ENCODE data around the gene FXYD7.
A peak's percentile ranks its signal among the peaks of the same experiment; 100 is the strongest.

FXYD7 gene

DNA sequence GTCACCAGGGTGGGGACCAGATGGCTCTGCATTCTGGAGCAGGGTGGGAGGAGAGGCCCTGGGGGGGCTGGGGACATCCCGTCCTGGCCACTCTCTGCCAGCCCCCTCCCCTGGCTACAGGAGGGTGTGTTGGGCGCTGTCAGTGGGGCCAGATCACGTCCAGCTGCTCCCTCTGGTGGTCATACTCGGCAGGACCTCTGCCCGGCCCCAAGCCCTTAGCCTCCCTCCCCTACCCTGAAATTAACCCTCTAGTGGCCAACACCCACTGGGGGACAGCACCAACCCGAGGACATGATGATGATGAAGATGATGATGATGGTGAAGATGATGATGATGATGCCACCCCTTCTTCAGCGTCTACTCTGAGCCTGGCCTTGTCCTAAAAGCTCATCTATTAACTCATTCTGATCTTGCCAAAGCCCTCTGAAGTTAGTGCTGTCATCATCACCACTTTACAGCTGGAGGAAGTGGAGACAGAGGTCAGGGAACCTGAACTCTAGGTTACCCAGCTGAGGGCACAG, 7.6 kb upstream of the FXYD7 start:
- peak; percentile 95 for ATAC-seq
- TF ChIP-seq ESRRG (CRISPR knock-in tag; IDR thresholded peaks at IDR 0.05) = no peak

DNA sequence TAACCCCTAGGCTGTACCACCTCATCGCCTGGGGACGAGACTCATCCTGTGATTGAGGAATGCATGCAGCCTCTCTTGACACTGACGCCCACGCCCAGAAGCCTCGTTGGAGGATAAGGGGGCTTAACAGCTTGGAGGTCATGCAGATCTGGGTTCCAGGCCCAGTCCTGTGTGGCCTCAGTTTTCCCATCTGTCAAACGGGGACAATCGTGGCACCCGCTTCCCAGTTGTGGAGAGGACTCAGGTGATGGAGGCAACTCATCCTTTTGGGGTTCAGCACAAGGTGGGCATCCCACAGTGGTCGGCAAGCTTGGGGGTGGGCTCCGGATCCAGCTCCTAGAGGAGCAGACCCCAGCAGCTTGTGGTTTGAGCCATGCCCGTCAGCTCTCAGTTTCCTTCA, 6.8 kb upstream of the FXYD7 start:
- TF ChIP-seq SNAI2 (CRISPR knock-in tag; IDR thresholded peaks at IDR 0.05) (no peak), ZNF565 (CRISPR knock-in tag; conservative IDR thresholded peaks at IDR 0.05; ENCODE audit: low read depth) (no peak), BACH2 (CRISPR knock-in tag; IDR thresholded peaks at IDR 0.05; ENCODE audit: borderline replicate concordance) (no peak), TOX (CRISPR knock-in tag; IDR thresholded peaks at IDR 0.05; ENCODE audit: borderline replicate concordance) (no peak), ZFP30 (CRISPR knock-in tag; IDR thresholded peaks at IDR 0.05) (no peak), ARNTL (CRISPR knock-in tag; IDR thresholded peaks at IDR 0.05; ENCODE audit: borderline replicate concordance, low read depth) (no peak), PPARA (CRISPR knock-in tag; IDR thresholded peaks at IDR 0.05; ENCODE audit: borderline replicate concordance) (no peak), TCF4 (CRISPR knock-in tag; IDR thresholded peaks at IDR 0.05; ENCODE audit: borderline replicate concordance) (no peak), ZNF70 (CRISPR knock-in tag; IDR thresholded peaks at IDR 0.05) (no peak), ZC3H10 (CRISPR knock-in tag; IDR thresholded peaks at IDR 0.05) (no peak), OSR1 (CRISPR knock-in tag; IDR thresholded peaks at IDR 0.05) (no peak), ZNF8 (CRISPR knock-in tag; IDR thresholded peaks at IDR 0.05) (no peak), GLIS3 (CRISPR knock-in tag; IDR thresholded peaks at IDR 0.05) (no peak), ZFP3 (CRISPR knock-in tag; IDR thresholded peaks at IDR 0.05) (no peak)
- TF ChIP-seq, protein P1, sequence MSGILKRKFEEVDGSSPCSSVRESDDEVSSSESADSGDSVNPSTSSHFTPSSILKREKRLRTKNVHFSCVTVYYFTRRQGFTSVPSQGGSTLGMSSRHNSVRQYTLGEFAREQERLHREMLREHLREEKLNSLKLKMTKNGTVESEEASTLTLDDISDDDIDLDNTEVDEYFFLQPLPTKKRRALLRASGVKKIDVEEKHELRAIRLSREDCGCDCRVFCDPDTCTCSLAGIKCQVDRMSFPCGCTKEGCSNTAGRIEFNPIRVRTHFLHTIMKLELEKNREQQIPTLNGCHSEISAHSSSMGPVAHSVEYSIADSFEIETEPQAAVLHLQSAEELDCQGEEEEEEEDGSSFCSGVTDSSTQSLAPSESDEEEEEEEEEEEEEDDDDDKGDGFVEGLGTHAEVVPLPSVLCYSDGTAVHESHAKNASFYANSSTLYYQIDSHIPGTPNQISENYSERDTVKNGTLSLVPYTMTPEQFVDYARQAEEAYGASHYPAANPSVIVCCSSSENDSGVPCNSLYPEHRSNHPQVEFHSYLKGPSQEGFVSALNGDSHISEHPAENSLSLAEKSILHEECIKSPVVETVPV (CRISPR knock-in tag; IDR thresholded peaks at IDR 0.05) = no peak
- TF ChIP-seq, protein P2, sequence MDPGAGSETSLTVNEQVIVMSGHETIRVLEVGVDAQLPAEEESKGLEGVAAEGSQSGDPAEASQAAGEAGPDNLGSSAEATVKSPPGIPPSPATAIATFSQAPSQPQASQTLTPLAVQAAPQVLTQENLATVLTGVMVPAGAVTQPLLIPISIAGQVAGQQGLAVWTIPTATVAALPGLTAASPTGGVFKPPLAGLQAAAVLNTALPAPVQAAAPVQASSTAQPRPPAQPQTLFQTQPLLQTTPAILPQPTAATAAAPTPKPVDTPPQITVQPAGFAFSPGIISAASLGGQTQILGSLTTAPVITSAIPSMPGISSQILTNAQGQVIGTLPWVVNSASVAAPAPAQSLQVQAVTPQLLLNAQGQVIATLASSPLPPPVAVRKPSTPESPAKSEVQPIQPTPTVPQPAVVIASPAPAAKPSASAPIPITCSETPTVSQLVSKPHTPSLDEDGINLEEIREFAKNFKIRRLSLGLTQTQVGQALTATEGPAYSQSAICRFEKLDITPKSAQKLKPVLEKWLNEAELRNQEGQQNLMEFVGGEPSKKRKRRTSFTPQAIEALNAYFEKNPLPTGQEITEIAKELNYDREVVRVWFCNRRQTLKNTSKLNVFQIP (CRISPR knock-in tag; IDR thresholded peaks at IDR 0.05; ENCODE audit: borderline replicate concordance, low read depth) = no peak
- TF ChIP-seq, protein P3, sequence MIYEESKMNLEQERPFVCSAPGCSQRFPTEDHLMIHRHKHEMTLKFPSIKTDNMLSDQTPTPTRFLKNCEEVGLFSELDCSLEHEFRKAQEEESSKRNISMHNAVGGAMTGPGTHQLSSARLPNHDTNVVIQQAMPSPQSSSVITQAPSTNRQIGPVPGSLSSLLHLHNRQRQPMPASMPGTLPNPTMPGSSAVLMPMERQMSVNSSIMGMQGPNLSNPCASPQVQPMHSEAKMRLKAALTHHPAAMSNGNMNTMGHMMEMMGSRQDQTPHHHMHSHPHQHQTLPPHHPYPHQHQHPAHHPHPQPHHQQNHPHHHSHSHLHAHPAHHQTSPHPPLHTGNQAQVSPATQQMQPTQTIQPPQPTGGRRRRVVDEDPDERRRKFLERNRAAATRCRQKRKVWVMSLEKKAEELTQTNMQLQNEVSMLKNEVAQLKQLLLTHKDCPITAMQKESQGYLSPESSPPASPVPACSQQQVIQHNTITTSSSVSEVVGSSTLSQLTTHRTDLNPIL (CRISPR knock-in tag; IDR thresholded peaks at IDR 0.05; ENCODE audit: low read depth) = no peak
- TF ChIP-seq, protein P4, sequence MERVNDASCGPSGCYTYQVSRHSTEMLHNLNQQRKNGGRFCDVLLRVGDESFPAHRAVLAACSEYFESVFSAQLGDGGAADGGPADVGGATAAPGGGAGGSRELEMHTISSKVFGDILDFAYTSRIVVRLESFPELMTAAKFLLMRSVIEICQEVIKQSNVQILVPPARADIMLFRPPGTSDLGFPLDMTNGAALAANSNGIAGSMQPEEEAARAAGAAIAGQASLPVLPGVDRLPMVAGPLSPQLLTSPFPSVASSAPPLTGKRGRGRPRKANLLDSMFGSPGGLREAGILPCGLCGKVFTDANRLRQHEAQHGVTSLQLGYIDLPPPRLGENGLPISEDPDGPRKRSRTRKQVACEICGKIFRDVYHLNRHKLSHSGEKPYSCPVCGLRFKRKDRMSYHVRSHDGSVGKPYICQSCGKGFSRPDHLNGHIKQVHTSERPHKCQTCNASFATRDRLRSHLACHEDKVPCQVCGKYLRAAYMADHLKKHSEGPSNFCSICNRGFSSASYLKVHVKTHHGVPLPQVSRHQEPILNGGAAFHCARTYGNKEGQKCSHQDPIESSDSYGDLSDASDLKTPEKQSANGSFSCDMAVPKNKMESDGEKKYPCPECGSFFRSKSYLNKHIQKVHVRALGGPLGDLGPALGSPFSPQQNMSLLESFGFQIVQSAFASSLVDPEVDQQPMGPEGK (CRISPR knock-in tag; IDR thresholded peaks at IDR 0.05; ENCODE audit: borderline replicate concordance) = no peak
- ATAC-seq = no peak

DNA sequence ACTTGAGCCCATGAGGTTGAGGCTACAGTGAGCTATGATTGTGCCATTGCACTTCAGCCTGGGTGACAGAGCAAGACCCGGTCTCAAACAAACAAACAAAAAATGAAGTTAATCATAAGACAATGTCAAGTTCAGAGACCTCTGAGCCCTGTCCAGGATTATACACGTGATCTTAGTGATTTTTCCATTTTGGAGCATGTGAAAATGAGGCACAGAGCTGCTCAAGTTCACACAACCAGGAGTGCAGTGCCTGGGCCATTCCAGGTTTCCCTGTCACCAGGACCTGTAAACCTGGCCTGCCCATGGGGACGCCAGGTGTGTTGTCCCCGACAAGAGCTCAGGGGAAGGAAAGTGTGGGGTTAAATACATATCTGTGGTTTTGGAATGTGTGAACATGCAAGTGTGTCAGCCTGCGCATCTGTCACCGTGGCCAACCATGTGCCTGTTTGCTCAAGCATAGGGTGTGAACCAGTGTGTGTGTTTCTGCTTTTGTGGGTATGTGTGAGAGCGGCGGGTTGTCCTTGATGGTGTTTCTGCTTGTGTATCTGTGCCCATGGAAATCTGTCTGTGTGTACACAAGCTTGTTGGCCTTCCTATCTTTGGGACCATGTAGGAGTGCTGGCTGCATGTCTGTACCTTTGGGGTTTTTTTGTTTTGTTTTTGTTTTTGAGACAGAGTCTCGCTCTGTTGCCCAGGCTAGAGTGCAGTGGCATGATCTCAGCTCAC, 5.9 kb upstream of the FXYD7 start:
- no peak for TF ChIP-seq RARB (CRISPR knock-in tag; IDR thresholded peaks at IDR 0.05)
- no peak for TF ChIP-seq PPARA (CRISPR knock-in tag; IDR thresholded peaks at IDR 0.05; ENCODE audit: borderline replicate concordance)
- no peak for TF ChIP-seq ARNTL (CRISPR knock-in tag; IDR thresholded peaks at IDR 0.05; ENCODE audit: borderline replicate concordance, low read depth)
- TF ChIP-seq CSDC2 (CRISPR knock-in tag; IDR thresholded peaks at IDR 0.05) = no peak
- TF ChIP-seq BACH2 (CRISPR knock-in tag; IDR thresholded peaks at IDR 0.05; ENCODE audit: borderline replicate concordance) = no peak
- no peak for TF ChIP-seq ZNF8 (CRISPR knock-in tag; IDR thresholded peaks at IDR 0.05)
- no peak for TF ChIP-seq ESRRG (CRISPR knock-in tag; IDR thresholded peaks at IDR 0.05)
- no peak for TF ChIP-seq TCF4 (CRISPR knock-in tag; IDR thresholded peaks at IDR 0.05; ENCODE audit: borderline replicate concordance)
- no peak for ATAC-seq

DNA sequence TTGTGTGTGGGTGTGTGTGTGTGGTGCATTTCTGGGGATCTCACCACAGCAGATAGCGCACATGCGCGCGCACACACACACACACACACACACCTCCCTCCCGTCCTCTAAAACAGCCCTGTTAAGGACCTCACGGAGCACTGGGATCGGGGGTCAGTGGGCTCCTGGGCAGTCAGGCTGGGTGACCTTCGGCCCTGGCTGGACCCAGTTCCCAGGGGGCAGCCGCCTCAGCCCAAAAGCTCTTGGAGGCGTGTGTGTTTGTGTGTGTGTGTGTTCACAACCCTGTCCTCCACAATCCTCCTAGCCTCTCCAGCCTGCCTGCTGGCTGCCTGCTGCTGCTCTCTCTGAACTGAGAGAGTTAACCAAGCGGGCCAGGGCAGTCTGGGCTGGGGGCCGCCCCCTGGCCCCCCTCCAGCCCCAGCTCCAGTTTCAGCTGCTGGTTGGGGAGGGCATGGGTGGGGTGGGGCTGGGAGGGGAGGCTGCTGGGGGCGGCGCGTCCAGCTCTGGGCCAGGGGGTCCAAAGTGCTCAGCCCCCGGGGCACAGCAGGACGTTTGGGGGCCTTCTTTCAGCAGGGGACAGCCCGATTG, 4.7 kb upstream of the FXYD7 start, which contains the start of gene FXYD1:
TSS of gene FXYD1 (plus strand) at position 520 of the 588 bp plus-strand sequence. CDS start 1,256 bp downstream, outside the sequence.
- ATAC-seq = no peak

More for the DNA sequence above, 4.7 kb upstream of the FXYD7 start, which contains the start of gene FXYD1:
- TF ChIP-seq, protein P4 (CRISPR knock-in tag; IDR thresholded peaks at IDR 0.05; ENCODE audit: borderline replicate concordance) = no peak
- no peak for TF ChIP-seq GLIS3 (CRISPR knock-in tag; IDR thresholded peaks at IDR 0.05)
- TF ChIP-seq BACH2 (CRISPR knock-in tag; IDR thresholded peaks at IDR 0.05; ENCODE audit: borderline replicate concordance) = no peak
- TF ChIP-seq, protein P1 (CRISPR knock-in tag; IDR thresholded peaks at IDR 0.05) = no peak
- no peak for TF ChIP-seq ZFP3 (CRISPR knock-in tag; IDR thresholded peaks at IDR 0.05)
- TF ChIP-seq PPARA (CRISPR knock-in tag; IDR thresholded peaks at IDR 0.05; ENCODE audit: borderline replicate concordance) = no peak
- no peak for TF ChIP-seq ARNTL (CRISPR knock-in tag; IDR thresholded peaks at IDR 0.05; ENCODE audit: borderline replicate concordance, low read depth)
